Epithelial cell of proximal tubule (primary cell): ENCODE data around the gene ACTN4. TPM values are rescaled to one million over a fixed set of nuclear protein-coding genes. Genes with fewer than 3 reads are reported as not detected.

ENCODE experiments used
- DNase-seq: peaks from one replicate; pipeline ENCODE4 v3.0.0-alpha.2; 2011; ENCODE audit warnings: low read depth
- H3K4me3 ChIP-seq: 2 replicates; pipeline ENCODE4 v1.5.1; 2011; ENCODE audit warnings: low read depth, mild to moderate bottlenecking, low read length
- CTCF ChIP-seq: conservative IDR thresholded peaks from 2 replicates; pipeline ENCODE4 v1.5.1; 2012; ENCODE audit warnings: low read depth, mild to moderate bottlenecking, low read length
- total RNA-seq: library from RNA; depleted of rRNA; stranded (reverse); fragments of >200 nt; gene quantifications from 2 replicates; pipeline ENCODE4 v1.2.3, GENCODE V29; 2015

Gene ACTN4
- total RNA-seq, 1 donor from 2014 or later, result 629 TPM

DNA sequence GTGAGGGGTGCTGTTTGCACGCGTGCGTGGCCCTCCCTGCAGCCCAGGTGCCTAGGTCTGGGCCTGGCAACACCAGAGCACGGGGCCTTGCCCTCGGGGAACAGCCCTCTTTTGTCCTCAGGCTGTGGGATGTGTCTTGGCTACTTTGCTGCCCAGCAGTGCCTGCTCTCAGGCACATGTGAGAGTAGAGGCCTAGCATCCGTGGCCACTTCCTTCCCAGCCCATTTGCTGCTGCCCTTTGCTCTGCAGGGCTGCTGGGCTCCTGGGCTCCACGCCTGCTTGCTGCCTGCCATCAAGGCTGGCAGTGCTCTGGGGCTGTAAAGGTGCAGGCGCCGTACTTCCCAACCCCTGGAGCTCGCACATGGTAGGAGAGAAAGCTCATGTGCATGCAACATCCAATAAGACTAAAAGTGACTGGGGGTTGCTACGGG lies 50.2 kb downstream of the ACTN4 start:
- H3K4me3 ChIP-seq, result no peak overlapping the region
- TF ChIP-seq CTCF, result no peak
- no peak for DNase-seq

- no peak overlapping the region for H3K4me3 ChIP-seq
- DNase-seq, result no peak
- no peak for TF ChIP-seq CTCF
Measured at GRCh38 chr19:38698225-38699026, 51.0 kb downstream of the ACTN4 start.

GRCh38 chr19:38699027-38699346 lies 51.5 kb downstream of the ACTN4 start:
- no peak for TF ChIP-seq CTCF
- no peak for DNase-seq
- no peak overlapping the region for H3K4me3 ChIP-seq

GRCh38 chr19:38699647-38700349 lies 52.3 kb downstream of the ACTN4 start:
- H3K4me3 ChIP-seq, result no peak overlapping the region
- no peak for DNase-seq
- TF ChIP-seq CTCF, result no peak

GRCh38 chr19:38700350-38700901 lies 53.0 kb downstream of the ACTN4 start:
- DNase-seq, result no peak
- no peak for TF ChIP-seq CTCF
- H3K4me3 ChIP-seq, result no peak overlapping the region

DNA sequence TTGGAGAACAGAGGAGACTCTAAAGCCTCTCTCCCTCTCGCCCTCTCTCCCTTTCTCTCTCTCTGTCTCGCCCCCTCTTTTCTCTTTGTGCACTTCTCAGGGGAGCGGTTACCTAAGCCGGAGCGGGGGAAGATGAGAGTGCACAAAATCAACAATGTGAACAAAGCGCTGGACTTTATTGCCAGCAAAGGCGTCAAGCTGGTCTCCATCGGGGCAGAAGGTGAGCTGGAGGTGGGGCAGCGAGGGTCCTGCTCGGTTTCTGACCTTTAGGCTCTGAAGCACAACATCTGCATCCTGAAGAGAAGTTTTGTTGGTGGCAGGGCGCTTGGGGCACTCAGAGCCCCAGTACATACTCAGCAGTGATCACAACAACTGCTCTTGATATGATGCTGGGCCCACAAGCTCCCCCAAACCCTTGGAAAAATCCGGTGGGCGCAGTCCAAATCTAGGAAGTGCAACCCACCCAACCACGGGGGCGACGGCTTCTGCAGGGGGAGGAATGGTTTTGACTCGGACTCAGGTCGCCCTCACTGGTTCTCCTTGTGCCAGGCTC lies 53.5 kb downstream of the ACTN4 start:
- no peak overlapping the region for H3K4me3 ChIP-seq
- TF ChIP-seq CTCF, result no peak
- DNase-seq, result no peak
